Stimulated activated CD4-positive, alpha-beta T cell treated with anti-CD3 and anti-CD28 coated beads, TNF-alpha, amount 100 ng/mL, for 1 hour (primary cell): ENCODE results near the gene RNU7-1.

ENCODE experiments used
- DNase-seq, 3 donors: peaks; one replicate each; pipeline ENCODE4 v3.0.0-alpha.2; 2020; ENCODE audit warnings: low read depth in 3 of 3, low spot score in 1 of 3

Gene RNU7-1

DNA sequence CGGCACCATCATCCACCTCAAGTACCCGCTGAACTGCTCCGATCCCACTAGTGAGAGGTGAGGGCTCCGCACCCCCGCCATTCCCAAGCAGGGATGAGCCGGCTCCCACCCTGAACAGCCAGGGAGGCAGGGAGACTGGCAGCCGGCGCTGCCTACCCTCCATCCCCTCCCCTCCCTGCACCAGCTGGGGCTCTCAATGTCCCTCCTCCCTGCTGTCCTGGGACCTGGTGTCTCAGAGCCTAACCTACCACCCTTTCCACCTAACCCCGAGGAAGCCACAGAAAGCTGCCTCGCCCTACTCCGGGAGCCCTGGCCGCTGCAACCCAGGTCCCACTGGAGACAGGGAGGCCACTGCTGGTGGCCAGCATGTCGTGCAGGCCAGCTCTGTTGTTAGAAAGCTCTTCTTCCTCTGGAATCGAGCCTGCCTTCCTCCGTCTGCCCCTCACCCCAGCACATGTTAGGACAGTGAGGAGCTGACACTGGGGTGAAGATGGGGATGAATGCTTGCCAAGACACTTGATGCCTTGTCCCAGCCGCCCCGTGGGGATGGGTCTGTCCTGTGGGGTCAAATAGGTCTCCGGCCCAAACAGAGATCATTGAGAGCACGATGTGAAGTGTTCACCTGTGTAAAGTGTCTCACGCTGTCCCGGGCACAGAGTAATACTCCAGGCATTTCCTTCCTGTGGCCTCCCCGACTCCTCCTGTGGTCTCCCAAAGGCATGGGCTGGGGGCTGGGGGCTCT, 8.7 kb downstream of the RNU7-1 start:
- DNase-seq: no peak

DNA sequence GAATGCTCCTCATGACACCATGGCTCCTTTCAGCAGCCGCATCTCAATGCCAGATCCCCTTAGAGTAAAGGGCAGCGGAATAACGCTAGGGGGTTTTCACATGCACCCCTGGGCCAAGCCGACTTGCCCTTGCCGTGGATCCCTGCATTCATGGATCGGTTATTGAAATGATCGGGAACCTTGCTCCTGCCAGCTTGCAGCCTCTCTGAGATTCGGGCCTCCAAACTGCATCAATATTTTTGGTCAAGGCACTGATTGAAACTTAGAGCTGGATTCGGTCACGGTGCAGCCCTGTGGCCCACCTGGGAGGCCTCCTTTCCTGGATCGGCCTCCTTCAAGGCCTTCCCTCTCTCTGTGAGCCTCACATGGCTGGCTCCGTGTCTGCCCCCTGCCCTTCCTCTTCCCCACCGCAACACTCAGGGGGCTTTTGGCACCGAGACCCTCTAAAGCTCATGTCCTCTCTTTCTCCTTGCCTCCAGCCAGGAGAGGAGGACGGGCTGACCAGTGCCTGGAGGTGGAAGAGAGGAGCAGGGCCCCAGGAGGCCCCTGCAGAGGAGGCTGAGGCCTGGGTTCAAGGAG, 9.3 kb downstream of the RNU7-1 start:
- DNase-seq: no peak

DNA sequence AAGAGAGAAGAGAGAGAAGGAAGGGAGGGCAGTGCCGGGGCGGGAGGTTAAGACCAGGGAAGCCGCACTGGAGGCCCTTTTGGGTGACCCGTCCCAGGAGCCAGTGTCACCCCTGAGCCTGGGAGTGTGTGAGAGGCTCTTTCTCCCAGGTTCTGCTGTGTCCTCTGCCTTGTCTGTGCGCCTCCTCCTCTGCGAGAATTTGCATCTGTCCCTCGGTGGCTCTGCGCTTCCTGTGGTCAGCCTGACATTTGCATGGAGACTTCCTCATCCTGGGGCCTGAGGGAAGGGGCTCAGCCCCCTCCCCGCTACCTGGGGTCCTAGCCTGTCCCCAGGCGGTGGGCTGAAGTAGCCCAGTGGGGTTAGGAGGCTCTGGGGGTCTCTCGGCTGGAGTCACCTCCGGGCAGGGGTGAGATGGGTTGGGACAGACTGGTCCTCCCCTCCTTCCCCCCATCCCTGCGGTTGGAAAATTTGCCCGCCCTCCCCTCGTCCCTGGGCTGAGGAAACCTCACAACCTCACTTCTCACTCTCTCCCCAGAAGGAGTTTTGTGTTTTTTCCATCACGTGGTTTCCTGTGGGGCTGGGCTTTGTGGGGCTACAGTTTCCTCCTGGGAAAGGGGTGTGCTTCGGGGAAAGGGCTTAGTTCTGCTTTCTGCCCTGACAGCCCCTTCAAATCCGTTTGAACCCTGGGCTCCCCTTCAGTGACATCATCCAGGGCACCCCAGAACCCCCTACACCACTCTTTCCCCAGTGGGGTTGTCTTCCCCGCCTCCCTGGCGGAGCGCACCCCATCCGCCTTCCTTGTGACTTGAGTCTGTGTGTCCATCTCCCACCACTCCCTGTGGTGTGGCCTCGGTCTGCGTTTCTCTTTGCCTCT, 10.1 kb downstream of the RNU7-1 start:
- peak in 2 of 3 donors; percentile 65 to 68 for DNase-seq

DNA sequence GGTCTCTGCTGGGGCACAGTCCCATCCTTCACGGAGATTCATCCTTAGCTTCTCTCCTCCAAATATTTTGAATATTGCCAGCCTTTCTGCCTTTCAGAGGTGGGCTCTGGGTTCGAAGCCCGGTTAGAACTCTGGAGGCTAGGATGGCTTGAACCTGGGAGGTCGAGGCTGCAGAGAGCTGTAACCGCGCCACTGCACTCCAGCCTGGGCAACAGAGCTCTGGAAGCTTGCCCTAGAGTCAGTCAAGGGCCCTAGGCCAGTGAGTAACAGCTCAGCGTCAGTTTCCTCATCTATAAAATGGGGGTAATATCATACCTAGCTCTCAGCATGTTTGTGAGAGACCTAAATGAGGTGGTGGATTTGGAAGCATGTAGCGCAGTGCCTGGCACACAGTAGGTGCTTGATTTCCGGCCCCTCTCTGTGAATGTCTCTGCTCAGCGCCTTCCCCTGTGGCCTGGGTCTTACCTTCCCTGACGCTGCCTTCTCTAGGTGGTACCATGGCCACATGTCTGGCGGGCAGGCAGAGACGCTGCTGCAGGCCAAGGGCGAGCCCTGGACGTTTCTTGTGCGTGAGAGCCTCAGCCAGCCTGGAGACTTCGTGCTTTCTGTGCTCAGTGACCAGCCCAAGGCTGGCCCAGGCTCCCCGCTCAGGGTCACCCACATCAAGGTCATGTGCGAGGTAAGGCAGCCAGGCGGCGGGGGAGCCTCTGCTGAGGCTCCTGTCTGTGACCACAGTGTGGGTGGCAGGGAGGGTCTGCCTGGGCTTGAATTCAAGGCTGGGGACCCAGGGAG, 10.9 kb downstream of the RNU7-1 start:
- no peak for DNase-seq

DNA sequence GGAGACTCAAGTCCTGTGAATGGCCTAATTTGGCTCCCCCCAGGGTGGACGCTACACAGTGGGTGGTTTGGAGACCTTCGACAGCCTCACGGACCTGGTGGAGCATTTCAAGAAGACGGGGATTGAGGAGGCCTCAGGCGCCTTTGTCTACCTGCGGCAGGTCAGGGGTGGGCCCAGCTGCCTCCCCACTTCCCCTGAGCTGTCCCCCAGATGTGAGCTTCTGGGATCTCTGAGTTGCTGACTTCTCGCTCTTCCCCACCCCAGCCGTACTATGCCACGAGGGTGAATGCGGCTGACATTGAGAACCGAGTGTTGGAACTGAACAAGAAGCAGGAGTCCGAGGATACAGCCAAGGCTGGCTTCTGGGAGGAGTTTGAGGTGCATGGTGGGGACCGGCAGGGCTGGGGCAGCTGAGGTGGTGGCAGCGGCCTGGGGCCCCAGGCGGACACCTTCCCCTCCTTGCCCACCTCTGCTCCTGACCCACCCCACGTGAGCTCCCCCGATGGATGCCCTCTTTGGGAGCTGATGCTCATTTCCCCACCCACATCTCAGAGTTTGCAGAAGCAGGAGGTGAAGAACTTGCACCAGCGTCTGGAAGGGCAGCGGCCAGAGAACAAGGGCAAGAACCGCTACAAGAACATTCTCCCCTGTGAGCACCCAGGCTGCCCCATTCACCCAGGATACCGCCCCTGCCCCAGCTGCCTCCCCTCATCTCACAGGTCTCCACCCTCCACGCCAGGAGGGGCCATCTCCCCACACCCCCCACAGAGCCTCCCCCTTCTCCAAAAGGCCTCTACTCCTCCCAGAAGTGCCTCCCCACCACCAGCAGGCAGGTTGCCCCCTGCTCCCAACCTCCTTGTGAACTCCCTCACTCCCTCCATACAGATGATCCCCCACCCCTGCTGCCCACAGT, 11.7 kb downstream of the RNU7-1 start:
- DNase-seq: no peak

DNA sequence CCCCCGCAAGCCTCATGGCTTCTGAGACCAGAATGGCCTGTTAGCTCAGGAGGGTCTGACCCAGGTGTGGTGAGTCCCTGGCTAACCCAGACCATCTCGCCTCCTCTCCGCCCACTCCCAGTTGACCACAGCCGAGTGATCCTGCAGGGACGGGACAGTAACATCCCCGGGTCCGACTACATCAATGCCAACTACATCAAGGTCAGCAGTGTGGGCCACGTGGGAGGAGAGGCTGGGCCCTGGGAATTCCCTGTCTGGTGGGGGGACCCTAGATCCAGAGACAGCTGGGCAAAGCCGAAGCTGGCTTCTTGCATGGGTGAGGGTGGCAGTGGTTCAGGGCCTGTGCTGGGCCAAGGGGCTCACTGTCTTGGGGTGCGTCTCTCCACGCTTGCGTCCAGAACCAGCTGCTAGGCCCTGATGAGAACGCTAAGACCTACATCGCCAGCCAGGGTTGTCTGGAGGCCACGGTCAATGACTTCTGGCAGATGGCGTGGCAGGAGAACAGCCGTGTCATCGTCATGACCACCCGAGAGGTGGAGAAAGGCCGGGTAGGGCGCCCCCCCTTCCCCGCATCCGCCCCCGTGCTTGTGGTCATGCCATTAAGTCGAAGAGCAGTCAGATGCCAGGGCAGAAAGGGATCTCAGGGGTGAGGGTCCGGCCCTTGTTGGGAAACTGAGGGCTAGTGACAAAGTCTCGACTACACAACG, 12.6 kb downstream of the RNU7-1 start:
- no peak for DNase-seq

DNA sequence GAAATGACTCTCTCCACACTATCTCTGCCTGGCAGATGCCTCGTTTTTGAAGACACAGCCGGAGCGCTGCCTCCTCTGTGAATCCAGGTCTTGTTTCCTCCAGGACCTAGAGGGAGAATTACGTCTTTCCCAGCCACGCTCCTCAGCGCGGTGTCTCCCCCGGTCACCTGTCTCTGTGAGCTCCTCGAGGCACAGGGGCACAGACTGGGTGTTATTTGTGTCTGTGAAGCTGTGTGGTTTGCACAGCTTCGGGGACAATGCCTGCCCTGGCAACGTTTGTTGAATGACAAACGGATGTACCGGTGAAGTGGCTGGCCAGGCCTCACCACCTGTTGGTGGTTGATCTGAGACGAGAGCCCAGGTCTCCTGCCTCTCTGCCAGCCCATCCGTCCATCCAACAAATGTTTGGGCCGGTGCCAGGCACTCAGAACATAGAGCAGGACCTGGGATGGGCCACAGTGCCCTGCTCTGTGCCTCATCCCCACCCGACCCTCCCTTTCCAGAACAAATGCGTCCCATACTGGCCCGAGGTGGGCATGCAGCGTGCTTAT, 13.6 kb downstream of the RNU7-1 start:
- no peak for DNase-seq

DNA sequence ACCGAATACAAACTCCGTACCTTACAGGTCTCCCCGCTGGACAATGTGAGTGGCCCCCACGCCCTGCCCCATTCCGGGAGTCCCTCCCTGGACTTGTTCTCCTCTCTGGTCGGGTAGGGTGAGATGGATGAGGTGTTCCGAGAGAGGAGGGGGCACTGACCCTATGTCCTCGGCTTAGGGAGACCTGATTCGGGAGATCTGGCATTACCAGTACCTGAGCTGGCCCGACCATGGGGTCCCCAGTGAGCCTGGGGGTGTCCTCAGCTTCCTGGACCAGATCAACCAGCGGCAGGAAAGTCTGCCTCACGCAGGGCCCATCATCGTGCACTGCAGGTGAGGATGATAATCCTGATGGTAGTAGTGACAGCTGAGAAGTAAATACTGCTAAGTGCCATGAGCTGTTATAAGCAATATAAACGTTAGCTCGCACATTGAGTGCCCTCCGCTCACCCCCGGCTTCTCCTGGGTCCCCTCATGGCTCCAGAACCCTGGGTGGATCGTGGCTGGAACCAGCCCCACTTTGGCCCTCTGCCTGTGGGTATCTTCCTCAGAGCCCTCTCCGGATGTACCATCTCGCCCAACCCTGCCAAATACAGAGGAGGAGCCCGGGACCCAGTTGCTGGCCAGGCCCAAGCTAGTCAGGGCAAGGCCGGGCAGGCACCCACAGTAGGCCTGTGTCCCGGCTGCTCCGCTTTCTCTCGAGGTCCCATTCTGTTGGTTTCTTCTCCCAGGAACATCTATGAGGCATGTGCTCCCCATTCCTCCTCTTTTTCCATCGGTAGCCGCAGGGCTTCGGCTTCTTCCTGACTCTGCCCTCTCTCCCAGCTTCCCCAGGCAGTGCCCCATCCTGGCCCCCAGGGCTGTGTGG, 14.4 kb downstream of the RNU7-1 start:
- no peak for DNase-seq

DNA sequence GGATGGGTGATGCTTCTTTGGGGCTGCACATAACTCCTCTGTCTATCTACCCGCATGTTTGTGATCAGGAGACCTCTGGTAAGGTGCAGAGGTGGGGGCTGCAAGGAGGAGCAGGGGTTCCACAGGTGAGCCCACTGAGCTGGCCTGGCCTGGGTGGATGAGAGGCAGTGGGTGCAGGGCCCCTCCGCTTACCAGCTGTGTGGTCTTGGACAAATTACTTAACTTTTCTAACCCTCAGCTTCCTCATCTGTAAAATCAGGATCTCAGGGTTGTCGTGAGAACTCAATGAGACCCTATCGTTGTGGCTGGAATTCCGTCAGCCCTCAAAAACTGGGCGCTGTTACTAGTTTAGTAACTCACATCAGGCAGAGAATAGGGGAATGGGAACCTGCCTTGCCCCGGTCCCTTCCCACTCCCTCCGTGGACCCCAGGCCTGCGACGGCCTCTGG, 15.0 kb downstream of the RNU7-1 start:
- no peak for DNase-seq

DNA sequence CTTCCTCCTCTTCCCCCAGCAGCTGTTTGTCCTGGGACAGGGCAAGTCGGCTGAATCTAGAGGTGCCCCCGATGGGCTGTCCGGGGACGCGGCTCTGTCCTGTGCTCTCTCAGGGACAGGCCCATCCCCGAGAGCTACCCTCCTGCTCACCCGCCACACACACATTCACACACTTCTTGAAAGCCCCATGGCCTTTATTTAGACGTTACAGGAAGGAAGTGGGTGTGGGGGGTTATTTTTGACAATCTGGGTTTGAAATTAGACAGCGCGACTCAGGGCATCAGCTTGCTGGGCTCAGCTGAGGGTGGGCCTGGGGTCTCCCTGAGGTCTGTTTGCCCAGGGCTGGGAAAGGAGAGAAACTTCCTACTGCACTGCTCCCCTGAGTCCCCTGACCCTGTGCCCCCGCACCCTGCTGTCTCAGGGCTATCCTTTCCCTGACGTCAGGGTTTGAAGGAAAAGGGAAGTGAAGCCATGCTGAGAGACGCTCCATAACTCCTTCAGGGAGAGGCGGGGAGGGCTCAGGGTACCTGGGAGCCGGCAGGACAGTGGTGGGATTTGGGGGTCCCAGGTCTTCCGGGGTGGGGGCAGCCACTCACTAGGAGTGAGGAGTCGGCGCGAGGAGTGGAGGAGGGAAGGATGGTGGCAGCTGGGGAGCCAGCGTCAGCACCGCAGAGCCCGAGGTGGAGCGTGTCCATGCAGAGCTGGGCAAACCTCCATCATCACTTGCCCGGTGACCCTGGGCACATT, 15.6 kb downstream of the RNU7-1 start:
- peak in 2 of 3 donors; percentile 52 to 54 for DNase-seq

DNA sequence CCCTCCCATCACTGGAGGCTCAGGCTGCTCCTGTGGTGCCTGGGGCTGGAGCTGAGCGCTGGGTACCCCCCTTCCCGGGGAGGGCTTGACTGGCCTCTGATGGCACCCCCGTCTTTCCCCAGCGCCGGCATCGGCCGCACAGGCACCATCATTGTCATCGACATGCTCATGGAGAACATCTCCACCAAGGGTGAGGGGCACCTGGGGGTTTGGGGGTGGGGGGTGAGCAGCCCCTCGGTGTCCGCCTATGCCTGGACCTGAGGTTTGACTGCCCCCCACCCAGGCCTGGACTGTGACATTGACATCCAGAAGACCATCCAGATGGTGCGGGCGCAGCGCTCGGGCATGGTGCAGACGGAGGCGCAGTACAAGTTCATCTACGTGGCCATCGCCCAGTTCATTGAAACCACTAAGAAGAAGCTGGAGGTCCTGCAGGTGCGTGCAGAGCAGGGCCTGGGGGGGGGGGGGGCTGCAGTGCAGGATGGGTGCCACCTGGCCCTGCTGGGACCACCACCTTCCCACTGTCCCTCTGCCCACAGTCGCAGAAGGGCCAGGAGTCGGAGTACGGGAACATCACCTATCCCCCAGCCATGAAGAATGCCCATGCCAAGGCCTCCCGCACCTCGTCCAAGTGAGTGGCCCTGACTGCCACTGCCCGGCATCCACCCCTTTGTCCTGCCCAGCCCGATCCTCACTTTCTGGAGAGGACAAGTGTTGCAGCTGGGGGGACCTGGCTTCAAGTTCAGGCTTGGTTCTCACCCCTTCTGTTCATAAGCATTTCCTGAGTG, 16.4 kb downstream of the RNU7-1 start:
- no peak for DNase-seq

DNA sequence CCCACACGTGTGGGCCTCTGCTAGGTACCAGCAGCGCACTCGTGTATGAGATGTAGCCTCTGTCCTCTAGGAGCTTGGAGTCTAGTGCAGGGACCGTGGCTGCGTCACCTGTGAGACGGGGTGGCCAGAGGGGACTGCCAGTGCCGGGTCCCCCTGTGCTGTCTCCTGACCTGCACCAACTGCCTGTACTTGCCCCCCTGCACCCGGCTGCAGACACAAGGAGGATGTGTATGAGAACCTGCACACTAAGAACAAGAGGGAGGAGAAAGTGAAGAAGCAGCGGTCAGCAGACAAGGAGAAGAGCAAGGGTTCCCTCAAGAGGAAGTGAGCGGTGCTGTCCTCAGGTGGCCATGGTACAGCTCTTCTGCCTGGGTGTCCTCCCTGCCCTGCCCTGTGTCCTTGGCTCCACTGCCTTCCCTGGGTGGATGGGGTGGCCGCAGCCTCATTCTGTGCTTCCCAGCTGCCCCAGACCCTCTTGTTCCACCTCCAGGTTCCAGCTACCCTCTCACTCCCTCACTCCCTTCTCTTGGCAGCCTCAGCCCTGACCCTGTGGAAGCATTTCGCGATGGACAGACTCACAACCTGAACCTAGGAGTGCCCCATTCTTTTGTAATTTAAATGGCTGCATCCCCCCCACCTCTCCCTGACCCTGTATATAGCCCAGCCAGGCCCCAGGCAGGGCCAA, 17.1 kb downstream of the RNU7-1 start:
- no peak for DNase-seq

DNA sequence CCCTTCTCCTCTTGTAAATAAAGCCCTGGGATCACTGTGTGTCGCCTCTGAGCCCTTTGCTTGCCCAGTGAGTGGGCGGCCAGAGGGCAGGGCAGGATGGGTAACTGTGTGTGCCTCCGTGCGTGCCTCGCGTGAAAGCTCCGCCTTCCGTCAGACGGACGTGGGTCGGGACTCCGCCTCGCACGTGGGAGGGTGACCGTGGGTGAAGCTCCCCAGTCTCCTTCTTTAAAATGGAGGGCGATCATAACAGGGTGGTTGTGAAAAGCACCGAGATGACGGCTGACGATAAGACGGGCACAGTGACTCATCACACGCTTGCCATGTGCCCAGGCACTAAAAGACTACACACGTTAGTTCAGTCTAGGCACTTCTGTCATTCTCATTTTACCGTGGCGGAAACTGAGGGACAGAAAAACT, 17.7 kb downstream of the RNU7-1 start:
- peak; percentile 86 to 89 (median 87) for DNase-seq

DNA sequence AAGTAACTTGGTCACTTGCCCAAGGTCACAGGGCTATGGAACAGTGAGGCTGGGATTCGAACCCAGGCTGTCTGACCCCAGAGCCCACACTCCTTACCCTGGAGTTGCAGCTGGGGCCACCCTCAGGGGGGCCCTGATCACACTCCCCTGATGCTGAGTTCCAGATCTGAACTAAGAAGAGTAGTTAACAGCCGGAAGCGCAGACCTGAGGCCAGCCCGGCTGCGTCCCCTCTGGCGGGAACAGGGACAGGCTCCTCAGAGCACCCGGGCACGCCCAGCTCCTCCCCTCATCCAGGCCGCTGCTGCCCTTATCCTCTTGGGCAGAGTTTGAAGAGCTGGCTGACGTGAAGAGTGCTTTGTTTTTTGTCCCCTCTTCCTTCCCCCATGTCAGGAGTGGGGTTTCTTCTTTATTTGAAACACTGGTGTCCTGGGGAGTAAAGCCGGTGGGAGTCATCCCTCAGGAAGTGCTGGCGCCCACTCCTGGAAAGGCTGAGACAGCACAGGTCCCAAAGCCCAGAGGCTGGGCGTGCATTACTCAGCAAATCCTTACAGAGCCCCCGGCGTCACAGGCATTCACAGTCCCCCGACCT, 18.2 kb downstream of the RNU7-1 start:
- DNase-seq: no peak

DNA sequence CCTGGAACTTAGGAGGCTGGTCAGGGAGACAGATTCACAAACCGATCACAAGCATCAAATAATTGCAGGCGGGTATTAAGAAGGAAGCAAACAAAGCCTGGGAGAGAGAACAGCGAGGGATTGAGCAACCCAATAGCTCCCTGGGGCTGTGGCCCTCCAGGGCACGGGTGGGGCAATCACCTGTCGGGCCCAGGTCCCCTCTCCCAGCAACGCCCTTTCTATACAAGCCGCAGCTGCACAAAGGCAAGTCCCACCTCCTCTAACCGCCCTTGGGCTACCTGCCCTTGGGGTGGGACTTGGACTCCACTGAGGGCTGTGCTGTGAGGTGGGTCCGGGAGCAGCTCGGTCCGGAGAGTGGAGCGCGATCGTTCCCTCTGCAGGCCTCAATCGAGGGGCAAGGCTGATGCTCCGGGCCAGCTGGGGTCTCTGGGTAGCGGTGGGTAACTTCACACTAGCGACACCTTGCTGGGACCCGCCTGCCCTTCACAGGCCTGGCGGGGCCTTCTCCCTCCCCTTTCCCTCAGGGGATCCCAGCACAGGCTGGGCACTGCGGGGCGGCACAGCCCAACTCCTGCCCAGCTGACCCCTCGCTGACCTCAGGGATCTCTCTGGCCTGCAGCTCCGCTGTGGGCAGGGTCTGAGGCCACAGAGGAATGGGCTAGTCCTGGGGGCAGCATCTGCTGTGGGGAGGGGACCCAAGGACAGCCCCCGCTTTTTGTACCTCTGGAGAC, 18.8 kb downstream of the RNU7-1 start:
- no peak for DNase-seq
